RCC 7860 (cell line): ENCODE data around the gene PSMA6.
A peak's percentile ranks its signal among the peaks of the same experiment; 100 is the strongest.
"Not testable (repeated sequence)": the region's sequence is repeated elsewhere in the genome, so short reads cannot be mapped to it uniquely, and the experiment has no call there.

Source experiments
- DNase-seq: peaks from one replicate; pipeline ENCODE4 v3.0.0-alpha.2; 2015; ENCODE audit warnings: low spot score
- FAIRE-seq: peaks from 2 replicates; lab custom pipeline; 2012; peaks lifted over from hg19 to GRCh38; lab: Jason Lieb, UNC

PSMA6 gene

DNA sequence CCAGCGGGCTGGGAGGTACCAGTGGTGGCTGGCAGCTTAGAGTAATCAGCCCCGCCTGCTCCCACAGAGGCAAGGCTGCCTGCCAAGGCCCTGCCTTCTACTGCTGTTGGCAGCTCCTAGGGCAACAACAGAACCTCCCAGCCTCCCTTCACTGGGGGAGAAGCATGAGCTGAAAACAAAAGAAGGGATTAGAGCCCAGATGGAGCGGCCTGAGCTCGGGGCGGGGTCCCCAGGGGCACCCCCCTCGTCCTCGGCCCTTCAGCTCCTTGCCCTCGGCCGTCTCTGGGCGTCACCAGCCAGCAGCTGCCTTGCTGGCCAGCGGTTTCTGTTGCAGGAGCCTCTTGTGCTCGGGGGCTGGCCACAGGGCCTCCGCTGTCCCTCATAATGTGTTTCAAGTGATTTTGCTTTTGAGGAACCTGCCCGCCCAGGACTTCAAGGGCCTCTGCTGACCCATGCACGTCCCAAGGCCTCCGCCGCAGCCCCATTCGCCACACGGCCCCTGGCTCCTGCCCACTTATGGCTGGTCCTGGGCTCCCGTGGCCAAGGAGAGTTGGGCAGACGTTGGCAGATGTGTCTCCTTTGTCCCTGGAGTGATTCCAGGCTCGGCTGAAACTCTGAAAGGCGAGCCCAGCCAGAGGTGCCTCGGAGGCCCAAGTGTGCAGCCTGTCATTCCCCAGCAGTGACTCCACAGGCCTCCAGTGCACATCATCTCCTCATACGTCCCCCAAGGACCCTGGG lies 49.7 kb downstream of the PSMA6 start:
- FAIRE-seq = peak; percentile 59
- peak; percentile 68 for DNase-seq

DNA sequence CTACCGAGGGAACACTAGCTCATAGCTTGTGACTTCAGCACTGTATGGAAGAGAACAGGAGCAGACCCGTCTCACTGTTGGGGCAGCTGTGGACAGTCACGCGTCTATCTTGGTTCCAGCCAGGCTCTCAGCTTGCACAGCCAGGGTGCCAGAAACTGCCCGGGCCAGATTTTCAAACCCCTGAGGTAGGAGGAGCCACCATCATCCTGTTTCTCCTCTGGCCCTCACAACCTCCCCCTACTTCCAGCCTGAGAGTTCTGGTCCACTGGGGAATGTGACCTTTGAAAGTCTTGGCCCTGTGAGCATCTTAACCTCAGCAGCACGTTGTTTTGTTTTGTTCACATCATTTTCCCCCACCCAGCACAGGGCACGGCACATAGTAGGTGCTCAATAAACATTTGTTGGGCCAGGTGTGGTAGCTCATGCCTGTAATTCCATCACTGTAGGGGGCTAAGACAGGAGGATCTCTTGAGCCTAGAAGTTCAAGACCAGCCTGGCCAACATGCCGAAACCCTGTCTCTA lies 50.4 kb downstream of the PSMA6 start:
- DNase-seq (no peak), FAIRE-seq (no peak)

- no peak for FAIRE-seq
- DNase-seq = no peak
Observed at GRCh38 chr14:35343702-35344101, 51.5 kb downstream of the PSMA6 start.

GRCh38 chr14:35344107-35344807 lies 52.1 kb downstream of the PSMA6 start:
- no peak for FAIRE-seq
- no peak for DNase-seq

GRCh38 chr14:35346738-35347322 lies 54.6 kb downstream of the PSMA6 start:
- DNase-seq (no peak), FAIRE-seq (no peak)

DNA sequence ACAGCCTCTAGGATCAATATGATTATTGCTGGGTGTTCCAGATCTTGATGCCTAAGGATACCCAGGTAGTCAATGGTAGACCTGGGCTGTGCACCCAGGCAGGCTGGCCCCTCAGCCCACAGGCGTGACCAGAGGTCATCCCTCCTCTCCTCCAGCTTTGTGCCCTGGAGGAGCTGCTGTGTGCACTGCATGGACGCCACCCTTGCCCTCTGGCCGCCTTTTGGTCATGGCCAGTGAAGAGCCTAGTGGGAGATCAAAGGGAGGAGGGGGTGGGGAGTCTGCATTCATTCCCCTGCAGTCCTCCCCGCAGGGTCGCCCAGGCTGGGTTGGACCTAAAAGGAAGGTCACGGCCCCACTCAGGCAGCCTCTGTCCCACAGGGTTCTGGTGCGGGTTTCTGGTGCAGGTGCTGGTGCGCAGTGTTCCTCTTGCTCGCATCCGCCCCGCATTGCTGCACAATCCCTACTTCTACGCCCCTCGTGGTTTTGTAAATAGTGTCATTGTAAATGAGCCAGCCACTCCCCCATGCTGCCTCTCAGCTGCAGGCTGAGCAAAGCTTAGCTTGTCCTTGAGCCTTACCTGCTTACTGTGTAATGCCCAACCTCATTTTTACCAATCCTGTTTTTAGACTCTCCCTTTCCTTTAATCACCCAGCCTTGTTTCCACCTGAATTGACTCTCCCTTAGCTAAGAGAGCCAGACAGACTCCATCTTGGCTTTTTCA lies 55.3 kb downstream of the PSMA6 start:
- no peak for DNase-seq
- FAIRE-seq = no peak

GRCh38 chr14:35348044-35348380 lies 55.8 kb downstream of the PSMA6 start:
- not testable (repeated sequence) for DNase-seq, FAIRE-seq

DNA sequence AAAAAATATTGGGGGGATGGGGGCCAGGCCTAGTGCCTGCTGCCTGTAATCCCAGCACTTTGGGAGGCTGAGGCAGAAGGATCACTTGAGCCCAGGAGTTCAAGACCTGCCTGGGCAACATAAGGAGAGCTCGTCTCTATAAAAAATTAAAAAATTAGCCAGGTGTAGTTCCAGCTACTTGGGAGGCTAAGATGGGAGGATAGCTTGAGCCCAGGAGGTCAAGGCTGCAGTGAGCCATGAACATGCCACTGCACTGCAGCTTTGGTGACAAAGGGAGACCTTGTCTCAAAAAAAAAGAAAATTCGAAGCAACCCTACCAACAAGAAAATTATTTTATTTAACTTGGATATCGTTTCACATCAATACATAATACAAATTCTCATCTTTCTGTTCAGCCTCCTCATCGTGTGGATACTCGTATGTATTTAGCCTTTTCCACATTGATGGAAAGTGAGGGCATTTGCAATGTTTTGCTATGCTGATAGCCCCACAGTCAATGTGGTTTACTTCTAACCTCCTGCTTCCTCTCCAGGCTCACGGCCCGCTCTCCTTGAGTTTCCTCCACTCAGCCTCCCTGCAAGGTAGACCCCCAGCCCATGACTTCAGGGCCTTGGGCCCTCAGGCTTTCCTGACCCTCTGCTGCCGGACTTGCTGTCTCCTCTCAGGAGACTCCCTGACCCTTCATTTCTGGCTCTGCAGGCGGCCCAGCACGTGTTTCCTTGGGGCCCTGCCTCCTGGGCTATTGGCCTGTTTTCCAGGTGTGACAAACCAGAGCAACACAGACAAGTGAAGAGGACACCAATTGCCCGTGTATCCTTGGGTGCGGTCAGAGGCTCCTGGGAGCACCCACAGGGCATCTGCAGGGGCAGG lies 57.5 kb downstream of the PSMA6 start:
- no peak for DNase-seq
- no peak for FAIRE-seq

DNA sequence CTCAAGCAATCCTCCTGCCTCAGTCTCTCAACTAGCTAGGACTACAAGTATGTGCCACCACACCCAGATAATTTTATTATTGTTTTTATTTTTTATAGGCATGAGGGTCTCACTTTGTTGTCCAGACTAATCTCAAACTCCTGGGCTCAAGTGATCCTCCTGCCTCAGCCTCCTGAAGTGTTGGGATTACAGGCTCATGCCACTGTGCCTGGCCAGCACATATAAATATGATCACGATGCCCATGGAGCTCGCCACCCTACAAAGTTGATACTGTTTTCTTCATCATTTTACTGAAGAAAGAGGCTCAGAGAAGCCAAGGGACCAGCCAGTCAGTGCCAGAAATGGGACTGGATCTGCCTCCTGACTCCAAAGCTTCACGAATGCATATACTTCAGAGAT lies 59.3 kb downstream of the PSMA6 start:
- no peak for DNase-seq
- FAIRE-seq = no peak

DNA sequence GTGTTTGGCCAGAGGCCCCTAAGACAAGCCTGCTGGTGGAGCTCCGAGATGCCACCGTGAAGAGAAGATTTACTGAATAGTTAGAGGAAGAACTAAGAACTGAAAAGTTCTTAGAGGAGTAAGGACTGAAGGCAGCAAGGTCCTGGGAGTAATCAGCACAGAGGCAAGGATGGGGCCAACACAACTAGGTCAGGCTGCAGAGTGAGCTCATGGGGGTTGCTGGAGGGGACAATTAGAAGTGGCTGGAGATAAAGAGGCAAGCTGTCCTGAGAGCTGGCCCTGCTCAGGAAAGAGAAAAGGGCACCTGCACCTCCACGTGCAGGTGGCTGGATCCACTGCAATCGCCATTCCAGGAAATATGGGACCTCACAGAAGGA lies 59.7 kb downstream of the PSMA6 start:
- no peak for FAIRE-seq
- no peak for DNase-seq

DNA sequence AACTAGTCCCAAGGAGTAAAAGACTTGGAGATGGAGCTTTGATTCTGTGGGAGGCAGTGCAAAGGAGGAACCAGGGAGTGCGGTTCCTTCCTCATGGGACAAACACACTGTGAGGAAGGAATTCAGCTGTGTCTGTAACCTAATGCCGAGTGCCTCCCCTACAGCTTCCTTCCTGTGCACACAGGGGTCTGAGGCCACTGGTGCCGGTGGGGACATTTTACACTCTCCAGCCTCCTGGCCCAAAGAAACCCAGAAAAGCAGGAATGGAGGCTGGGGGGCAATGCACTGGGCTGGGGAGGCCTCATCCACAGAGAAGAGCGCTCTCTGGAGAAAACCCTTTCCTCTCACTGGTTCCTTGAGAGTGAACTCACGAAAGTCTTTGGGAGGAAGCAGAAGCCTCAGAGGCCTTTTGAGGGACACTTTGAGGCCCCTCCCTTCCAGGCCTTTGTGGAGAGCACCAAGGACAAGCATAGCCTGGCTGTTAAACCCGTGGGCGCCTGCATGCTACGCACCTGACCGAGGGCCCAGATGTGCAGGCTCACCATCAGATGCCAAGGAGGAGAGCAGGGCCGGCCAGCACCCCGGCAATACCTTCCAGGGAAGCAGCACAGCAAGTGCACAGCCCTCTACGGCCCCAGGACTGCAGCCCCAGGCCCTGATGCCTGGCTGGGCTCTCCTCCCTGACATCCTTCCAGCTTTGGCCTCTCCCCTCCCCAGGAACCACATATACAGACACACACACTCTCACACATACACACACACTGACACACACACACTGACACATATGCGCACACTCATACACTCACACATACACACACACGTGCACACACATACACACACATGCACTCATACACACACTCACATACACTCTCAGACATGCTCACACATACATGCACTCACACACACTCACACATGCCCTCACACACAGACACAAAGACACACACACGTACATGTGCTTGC lies 60.4 kb downstream of the PSMA6 start:
- FAIRE-seq (no peak), DNase-seq (no peak)

DNA sequence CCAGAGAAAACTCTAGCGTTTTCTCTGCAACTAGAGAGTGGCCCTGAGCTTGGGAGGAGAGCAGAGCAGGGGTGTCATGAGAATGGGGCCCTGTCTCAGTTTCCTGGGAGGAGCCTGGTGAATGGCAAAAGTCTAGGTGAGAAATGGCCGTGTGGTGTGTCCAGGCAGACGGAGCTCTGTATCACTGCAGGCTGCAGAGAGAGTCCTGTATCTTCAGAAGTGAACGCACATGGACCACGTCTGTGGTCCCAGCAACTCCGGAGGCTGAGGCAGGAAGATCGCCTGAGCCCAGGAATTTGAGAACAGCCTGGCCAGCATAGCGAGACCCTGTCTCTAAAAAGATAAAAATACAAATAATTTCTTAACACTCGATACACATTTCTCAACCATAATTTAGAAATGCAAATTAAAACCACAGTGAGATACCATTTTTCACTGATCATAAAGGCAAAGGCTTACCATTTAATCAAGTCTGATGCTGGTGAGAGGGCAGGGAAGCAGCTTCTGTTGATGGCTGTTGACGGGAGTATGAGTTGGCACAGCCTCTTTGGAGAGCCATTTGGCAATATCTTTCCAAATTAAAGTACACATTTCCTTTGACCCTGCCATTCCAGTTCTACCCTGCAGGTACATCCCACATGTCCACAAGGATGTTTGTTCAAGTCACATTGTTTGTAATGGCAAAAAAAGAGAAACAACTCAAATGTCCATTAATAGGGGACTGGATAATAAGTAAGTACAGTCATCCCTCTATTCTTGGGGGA lies 61.4 kb downstream of the PSMA6 start:
- no peak for DNase-seq
- FAIRE-seq = no peak

DNA sequence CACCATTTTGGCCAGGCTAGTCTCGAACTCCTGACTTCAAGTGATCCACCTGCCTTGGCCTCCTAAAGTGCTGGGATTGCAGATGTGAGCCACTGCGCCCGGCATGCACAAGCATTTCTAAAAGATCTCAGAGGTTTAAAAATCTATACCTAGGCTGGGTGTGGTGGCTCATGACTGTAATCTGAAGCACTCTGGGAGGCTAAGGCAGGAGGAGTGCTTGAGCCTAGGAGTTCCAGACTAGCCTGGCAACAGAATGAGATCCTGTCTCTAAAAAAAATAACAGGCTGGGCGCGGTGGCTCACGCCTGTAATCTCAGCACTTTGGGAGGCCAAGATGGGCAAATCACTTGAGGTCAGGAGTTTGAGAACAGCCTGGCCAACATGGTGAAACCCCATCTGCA lies 63.1 kb downstream of the PSMA6 start:
- DNase-seq, FAIRE-seq: not testable (repeated sequence)

DNA sequence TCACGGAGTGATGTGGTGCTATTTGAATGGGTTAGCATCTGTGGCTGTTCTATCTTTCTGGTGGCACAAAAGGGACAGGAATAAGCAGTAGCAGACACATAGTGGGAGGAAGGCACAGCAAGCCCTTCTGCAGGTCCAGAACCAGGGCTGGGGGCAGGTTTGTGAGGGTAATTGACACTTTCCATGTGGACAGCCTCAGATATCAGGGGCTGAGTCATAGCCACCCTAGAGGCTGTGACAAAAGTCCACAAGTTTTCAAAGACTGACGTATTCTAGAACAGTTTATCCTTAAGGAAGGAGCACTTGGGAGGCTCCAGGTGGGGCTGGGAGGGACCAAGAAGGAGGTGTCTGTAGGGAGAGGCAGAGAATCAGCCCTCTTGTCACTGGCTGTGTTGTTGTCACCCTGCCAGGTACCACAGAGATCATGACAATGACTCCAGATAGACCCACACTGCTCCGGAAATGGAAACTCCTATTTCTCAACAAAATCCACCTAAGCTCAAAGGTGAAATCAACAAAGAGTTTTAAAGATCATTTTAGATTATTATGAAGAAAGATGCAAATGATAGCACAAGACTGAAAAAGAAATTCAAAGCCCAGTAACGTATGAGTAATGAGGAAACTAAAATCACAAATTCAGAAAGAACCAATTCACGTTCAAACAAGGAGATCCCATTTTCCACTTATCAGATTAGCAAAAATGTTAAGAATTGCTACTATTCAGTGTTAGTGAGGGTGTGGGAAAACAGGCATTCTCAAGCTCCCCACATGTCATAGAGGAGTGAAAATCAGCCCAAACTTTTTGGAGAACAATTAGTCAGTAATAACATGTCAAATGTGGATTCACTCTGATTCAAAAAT lies 64.0 kb downstream of the PSMA6 start:
- FAIRE-seq (no peak), DNase-seq (no peak)

DNA sequence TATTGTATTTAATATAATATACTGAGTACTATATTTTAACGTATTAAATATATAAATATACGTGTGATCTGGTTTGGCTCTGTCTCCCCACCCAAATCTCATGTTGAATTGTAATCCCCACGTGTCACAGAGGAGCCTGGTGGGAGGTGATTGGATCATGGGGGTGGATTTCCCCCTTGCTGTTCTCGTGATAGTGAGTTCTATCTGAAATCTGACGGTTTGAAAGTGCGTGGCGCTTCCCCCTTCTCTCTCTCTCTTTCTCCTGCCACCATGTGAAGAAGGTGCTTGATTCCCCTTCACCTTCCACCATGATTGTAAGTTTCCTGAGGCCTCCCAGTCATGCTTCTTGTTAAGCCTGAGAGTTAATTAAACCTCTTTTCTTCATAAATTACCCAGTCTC lies 67.5 kb downstream of the PSMA6 start:
- not testable (repeated sequence) for FAIRE-seq, DNase-seq

DNA sequence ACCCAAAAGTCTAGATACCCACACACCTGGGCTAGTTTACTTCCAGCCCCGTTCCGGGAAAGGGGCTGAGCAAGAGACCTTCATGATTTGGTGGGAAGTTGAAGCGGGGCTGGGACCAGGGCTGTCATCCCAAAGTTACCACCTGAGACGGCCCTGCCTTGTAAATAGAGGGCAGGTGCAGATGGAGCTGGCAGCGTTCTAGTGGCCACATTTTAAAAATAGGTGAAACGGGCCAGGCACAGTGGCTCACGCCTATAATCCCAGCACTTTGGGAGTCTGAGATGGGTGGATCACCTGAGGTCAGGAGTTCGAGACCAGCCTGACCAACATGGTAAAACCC lies 68.9 kb downstream of the PSMA6 start:
- DNase-seq = no peak
- no peak for FAIRE-seq

DNA sequence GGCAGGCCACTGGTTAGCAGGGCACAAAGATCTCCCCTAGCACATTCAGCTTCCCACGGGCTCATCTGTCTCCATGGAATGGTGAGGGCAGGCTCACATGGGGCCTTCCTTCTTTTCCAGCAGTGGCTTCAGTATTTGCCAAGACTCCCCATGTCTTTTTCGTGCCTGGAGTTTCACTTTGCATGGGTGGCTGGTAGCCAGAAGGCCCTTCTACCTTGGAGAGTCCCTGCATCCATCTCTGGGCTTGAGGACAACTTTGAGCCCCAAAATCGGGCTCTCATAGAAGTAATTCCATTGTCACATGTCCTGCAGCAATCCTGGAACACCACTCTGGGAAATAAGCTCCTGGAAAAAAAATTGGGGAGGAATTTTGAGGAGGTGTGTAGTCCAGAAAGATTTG lies 70.3 kb downstream of the PSMA6 start:
- no peak for FAIRE-seq
- DNase-seq = no peak

- no peak for DNase-seq
- FAIRE-seq = no peak
Observed at GRCh38 chr14:35362911-35363374, 70.8 kb downstream of the PSMA6 start.
